HepG2 (cell line): ENCODE results near the gene TSPAN31. TPM values are rescaled to one million over a fixed set of nuclear protein-coding genes. Genes with fewer than 3 reads are reported as not detected.

ENCODE experiments used
- ATAC-seq: fragments of 200-7000 bp; cut with Tn5 transposase; 3 replicates; pipeline ENCODE4 v1.9.1; 2020; ENCODE audit warnings: mild to moderate bottlenecking, moderate library complexity
- BruUV-seq: library from RNA; stranded (reverse); fragments of 400-500 nt; replicated peaks from 2 replicates; lab custom pipeline; 2021; lab: Mats Ljungman, UMichigan
- CTCF ChIA-PET: fragments of 300-600 bp; formaldehyde crosslinking; extraction: SDS; loops from one replicate; lab custom pipeline; 2021; ENCODE audit warnings: low total read pairs, inconsistent platforms, low intra/inter-chr PET ratio; lab: Yijun Ruan, JAX
- POLR2A ChIA-PET: fragments of 350-600 bp; sonication (Branson Sonifier 250); formaldehyde crosslinking; loops from one replicate; lab custom pipeline; 2020; ENCODE audit warnings: antibody characterized with exemption, inconsistent platforms; lab: Yijun Ruan, JAX
- DNase-seq: peaks from one replicate; pipeline ENCODE4 v3.0.0-alpha.2; 2015; ENCODE audit warnings: low spot score
- FAIRE-seq: peaks from 3 replicates; lab custom pipeline; 2011; peaks lifted over from hg19 to GRCh38; lab: Jason Lieb, UNC
- H2AFZ ChIP-seq: one replicate; pipeline ENCODE4 v1.6.1; 2011; ENCODE audit warnings: low read length, inconsistent platforms
- H3K27ac ChIP-seq: fragments of 300-600 bp; 3 replicates; pipeline ENCODE4 v1.8.0; 2011; ENCODE audit warnings: mixed run types, mild to moderate bottlenecking, mixed read lengths, low read length, inconsistent platforms; ENCODE audit not compliant: insufficient read depth; ENCODE audit errors: extremely low read length
- H3K27me3 ChIP-seq, 2 experiments: fragments of 200-600 bp in 1 of 2; 2 replicates in 1 of 2; 3 replicates in 1 of 2; pipeline versions ENCODE4 v1.6.0 to v1.8.0; 2011; ENCODE audit warnings: low read length in 2 of 2, mild to moderate bottlenecking in 2 of 2, moderate library complexity in 2 of 2, inconsistent platforms in 1 of 2; ENCODE audit not compliant: insufficient read depth in 2 of 2, control insufficient read depth in 1 of 2
- H3K36me3 ChIP-seq, 2 experiments: fragments of 200-600 bp in 1 of 2; replicated peaks in 1 of 2; 2 replicates in 1 of 2; 3 replicates in 1 of 2; pipeline versions ENCODE4 v1.5.1 to v1.8.0; 2011; ENCODE audit warnings: low read length in 2 of 2, inconsistent platforms in 1 of 2; ENCODE audit not compliant: insufficient read depth in 2 of 2, control insufficient read depth in 1 of 2
- H3K4me1 ChIP-seq: 2 replicates; pipeline ENCODE4 v1.5.1; 2012; ENCODE audit warnings: low read length, inconsistent platforms; ENCODE audit not compliant: insufficient read depth
- H3K4me2 ChIP-seq: 2 replicates; pipeline ENCODE4 v1.6.0; 2011; ENCODE audit warnings: low read depth, low read length, inconsistent platforms
- H3K4me3 ChIP-seq, 3 experiments: fragments of 200-600 bp in 1 of 3; sonication (generic), shearing (Covaris generic) in 1 of 3; replicated peaks in 1 of 3; 2 replicates each; pipeline ENCODE4 v1.5.1; 2011 to 2016; ENCODE audit warnings: low read length in 3 of 3, inconsistent platforms in 2 of 3, low read depth in 2 of 3, mild to moderate bottlenecking in 2 of 3, control low read depth in 1 of 3, mixed read lengths in 1 of 3; ENCODE audit not compliant: insufficient read depth in 1 of 3
- H3K79me2 ChIP-seq: one replicate; pipeline ENCODE4 v1.6.1; 2011; ENCODE audit warnings: low read length, inconsistent platforms; ENCODE audit not compliant: insufficient read depth
- H3K9ac ChIP-seq: 2 replicates; pipeline ENCODE4 v1.6.0; 2011; ENCODE audit warnings: mild to moderate bottlenecking, low read depth, low read length, inconsistent platforms; ENCODE audit not compliant: insufficient read depth
- H3K9me3 ChIP-seq: 2 replicates; pipeline ENCODE4 v1.5.1; 2012; ENCODE audit warnings: mild to moderate bottlenecking, low read length
- H4K20me1 ChIP-seq: 2 replicates; pipeline ENCODE4 v1.6.0; 2011; ENCODE audit warnings: inconsistent platforms, mild to moderate bottlenecking, low read length, moderate library complexity; ENCODE audit not compliant: insufficient read depth
- CHCHD3 ChIP-seq: sonication (generic); formaldehyde crosslinking; IDR thresholded peaks from 2 replicates; pipeline ENCODE4 v1.8.0; 2022; ENCODE audit warnings: mild to moderate bottlenecking, missing genetic modification reagents, moderate library complexity
- DNMT1 ChIP-seq: sonication (generic); formaldehyde crosslinking; IDR thresholded peaks from 2 replicates; pipeline ENCODE4 v1.5.1; 2020; ENCODE audit warnings: mild to moderate bottlenecking, missing genetic modification reagents
- GABPA ChIP-seq, 2 experiments: IDR thresholded peaks; 2 replicates each; pipeline ENCODE4 v1.6.1; 2011 to 2016; ENCODE audit warnings: low read depth in 2 of 2, low read length in 1 of 2, missing biosample characterization in 1 of 2, missing genetic modification characterization in 1 of 2
- REL ChIP-seq: sonication (generic); formaldehyde crosslinking; conservative IDR thresholded peaks from 2 replicates; pipeline ENCODE4 v1.8.0; 2022; ENCODE audit warnings: mild to moderate bottlenecking, missing genetic modification reagents, moderate library complexity
- TCF12 ChIP-seq, 2 experiments: fragments of 450-650 bp in 1 of 2; sonication (generic) in 1 of 2; formaldehyde crosslinking in 1 of 2; IDR thresholded peaks; 2 replicates each; pipeline versions ENCODE4 v1.6.1 to v1.8.0; 2017 to 2022; ENCODE audit warnings: antibody characterized with exemption in 1 of 2, mild to moderate bottlenecking in 1 of 2, missing genetic modification reagents in 1 of 2, moderate library complexity in 1 of 2
- ZNF333 ChIP-seq: sonication (generic); formaldehyde crosslinking; IDR thresholded peaks from 2 replicates; pipeline ENCODE4 v1.4.0; 2020; ENCODE audit warnings: mild to moderate bottlenecking, missing genetic modification reagents, borderline replicate concordance
- ZNF772 ChIP-seq: sonication (generic); formaldehyde crosslinking; IDR thresholded peaks from 2 replicates; pipeline ENCODE4 v1.5.0; 2020; ENCODE audit warnings: mild to moderate bottlenecking, missing genetic modification reagents
- WGBS: methylation state at CpG from one replicate; pipeline ENCODE4 v1.1.6; 2017; ENCODE audit warnings: low lambda C conversion rate; 5-methylcytosine and 5-hydroxymethylcytosine counted together
- in situ Hi-C: cut with HindIII; loops from 2 replicates; pipeline ENCODE4 v1.10.0; 2017; ENCODE audit warnings: low pct_unique_long_range_greater_than_20kb; ENCODE audit not compliant: extremely low pct_ligation_motif_present
- intact Hi-C: fragments of 100-400 bp; cut with micrococcal nuclease; formaldehyde crosslinking; loops from one replicate; pipeline ENCODE4 v1.10.0; 2022; ENCODE audit not compliant: unreplicated experiment
- polyA plus RNA-seq, 8 experiments: library from polyadenylated mRNA; depleted of rRNA in 3 of 8; stranded (reverse) in 7 of 8; unstranded in 1 of 8; fragments of >200 nt; fragmentation: Illumina TruSeq in 4 of 8; extraction: Trizol in 4 of 8; gene quantifications; 2 replicates each; pipeline versions ENCODE4 v1.2.1 to v1.2.3, GENCODE V29; 2011 to 2016; ENCODE audit warnings: low read depth in 4 of 8, missing spikeins in 1 of 8, mixed read lengths in 1 of 8; ENCODE audit not compliant: insufficient read depth in 1 of 8
- total RNA-seq, 5 experiments: library from RNA; depleted of rRNA; stranded (reverse); fragments of >200 nt; fragmentation: Illumina TruSeq; extraction: Trizol; gene quantifications; 2 replicates each; pipeline ENCODE4 v1.2.3, GENCODE V29; 2016; ENCODE audit warnings: low read depth in 1 of 5
- TF ChIP-seq, protein P1 (sequence below): fragments of 450-650 bp; IDR thresholded peaks from 2 replicates; pipeline ENCODE4 v1.6.1; 2016
- TF ChIP-seq, protein P2 (sequence below): IDR thresholded peaks from 2 replicates; pipeline ENCODE4 v1.6.1; 2012; ENCODE audit warnings: inconsistent platforms
- TF ChIP-seq, protein P3 (sequence below): sonication (generic); formaldehyde crosslinking; IDR thresholded peaks from 2 replicates; pipeline ENCODE4 v1.9.0; 2022; ENCODE audit warnings: low read depth, missing genetic modification reagents
- TF ChIP-seq, protein P4 (sequence below): sonication (generic); formaldehyde crosslinking; IDR thresholded peaks from 2 replicates; pipeline ENCODE4 v1.4.0; 2020; ENCODE audit warnings: missing genetic modification reagents
- TF ChIP-seq, protein P5 (sequence below): sonication (generic); formaldehyde crosslinking; conservative IDR thresholded peaks from 2 replicates; pipeline ENCODE4 v1.5.0; 2020; ENCODE audit warnings: missing genetic modification reagents

The TSPAN31 gene
- total and polyA plus RNA-seq, 2 of the 13 experiments (the other 11 are each of a cell fraction or from before 2014, with no cell fraction given): 10.4 to 24.6 TPM

DNA sequence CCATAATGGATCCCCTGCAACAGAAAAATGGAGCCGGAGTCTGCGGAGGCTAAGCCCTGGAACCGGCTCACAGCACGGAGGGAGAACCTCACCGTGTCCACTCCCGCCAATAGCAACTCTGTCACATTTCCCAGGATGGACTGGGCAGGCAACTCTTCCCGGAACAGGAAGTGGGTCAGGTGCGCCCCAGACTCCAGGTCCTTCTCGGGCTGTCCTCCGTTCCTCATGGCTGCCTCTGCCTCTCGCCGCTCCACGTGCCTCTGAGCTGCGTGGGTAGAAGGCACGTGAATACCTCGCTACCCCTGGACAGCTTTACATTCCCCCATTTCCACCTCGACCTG, 19.8 kb downstream of the TSPAN31 start:
- peaks cover 36% of the 10 kb centered on the region for H3K4me1 ChIP-seq
- in situ Hi-C loops (no loop called here), intact Hi-C loops (no loop called here)
- H3K4me3 ChIP-seq: peak overlapping the region; percentile 53 to 78 (median 60); a peak in 5 of 6 replicates
- no peak overlapping the region for H3K27ac ChIP-seq
- ATAC-seq: no peak
- H3K79me2 ChIP-seq: no peaks in the 10 kb centered on the region
- H4K20me1 ChIP-seq: no peaks in the 10 kb centered on the region
- TF ChIP-seq ZNF333 (CRISPR knock-in tag) (0 out of 2 replicates have a peak, but pooled peaks have one; percentile 24), DNMT1 (CRISPR knock-in tag) (0 out of 2 replicates have a peak, but pooled peaks have one; percentile 21), ZNF772 (0 out of 2 replicates have a peak, but pooled peaks have one; percentile 39), TCF12 (IDR thresholded peaks at IDR 0.05) (no peak), TCF12 (CRISPR knock-in tag; IDR thresholded peaks at IDR 0.05) (peak; percentile 13; the same call in 1 of the 2 replicates), GABPA (IDR thresholded peaks at IDR 0.05; ENCODE audit: low read depth, low read length) (peak; percentile 50), GABPA (CRISPR knock-in tag; IDR thresholded peaks at IDR 0.05; ENCODE audit: low read depth) (no peak), REL (CRISPR knock-in tag) (no peak; the same call in 1 of the 2 replicates), CHCHD3 (CRISPR knock-in tag) (no peak)
- TF ChIP-seq, protein P1, sequence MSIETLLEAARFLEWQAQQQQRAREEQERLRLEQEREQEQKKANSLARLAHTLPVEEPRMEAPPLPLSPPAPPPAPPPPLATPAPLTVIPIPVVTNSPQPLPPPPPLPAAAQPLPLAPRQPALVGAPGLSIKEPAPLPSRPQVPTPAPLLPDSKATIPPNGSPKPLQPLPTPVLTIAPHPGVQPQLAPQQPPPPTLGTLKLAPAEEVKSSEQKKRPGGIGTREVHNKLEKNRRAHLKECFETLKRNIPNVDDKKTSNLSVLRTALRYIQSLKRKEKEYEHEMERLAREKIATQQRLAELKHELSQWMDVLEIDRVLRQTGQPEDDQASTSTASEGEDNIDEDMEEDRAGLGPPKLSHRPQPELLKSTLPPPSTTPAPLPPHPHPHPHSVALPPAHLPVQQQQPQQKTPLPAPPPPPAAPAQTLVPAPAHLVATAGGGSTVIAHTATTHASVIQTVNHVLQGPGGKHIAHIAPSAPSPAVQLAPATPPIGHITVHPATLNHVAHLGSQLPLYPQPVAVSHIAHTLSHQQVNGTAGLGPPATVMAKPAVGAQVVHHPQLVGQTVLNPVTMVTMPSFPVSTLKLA: peak; percentile 72
- TF ChIP-seq, protein P2, sequence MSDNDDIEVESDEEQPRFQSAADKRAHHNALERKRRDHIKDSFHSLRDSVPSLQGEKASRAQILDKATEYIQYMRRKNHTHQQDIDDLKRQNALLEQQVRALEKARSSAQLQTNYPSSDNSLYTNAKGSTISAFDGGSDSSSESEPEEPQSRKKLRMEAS: peak; percentile 56
- TF ChIP-seq, protein P3, sequence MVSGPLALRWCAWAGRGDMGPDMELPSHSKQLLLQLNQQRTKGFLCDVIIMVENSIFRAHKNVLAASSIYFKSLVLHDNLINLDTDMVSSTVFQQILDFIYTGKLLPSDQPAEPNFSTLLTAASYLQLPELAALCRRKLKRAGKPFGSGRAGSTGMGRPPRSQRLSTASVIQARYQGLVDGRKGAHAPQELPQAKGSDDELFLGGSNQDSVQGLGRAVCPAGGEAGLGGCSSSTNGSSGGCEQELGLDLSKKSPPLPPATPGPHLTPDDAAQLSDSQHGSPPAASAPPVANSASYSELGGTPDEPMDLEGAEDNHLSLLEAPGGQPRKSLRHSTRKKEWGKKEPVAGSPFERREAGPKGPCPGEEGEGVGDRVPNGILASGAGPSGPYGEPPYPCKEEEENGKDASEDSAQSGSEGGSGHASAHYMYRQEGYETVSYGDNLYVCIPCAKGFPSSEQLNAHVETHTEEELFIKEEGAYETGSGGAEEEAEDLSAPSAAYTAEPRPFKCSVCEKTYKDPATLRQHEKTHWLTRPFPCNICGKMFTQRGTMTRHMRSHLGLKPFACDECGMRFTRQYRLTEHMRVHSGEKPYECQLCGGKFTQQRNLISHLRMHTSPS (CRISPR knock-in tag): 0 out of 2 replicates have a peak, but pooled peaks have one; percentile 27
- TF ChIP-seq, protein P4, sequence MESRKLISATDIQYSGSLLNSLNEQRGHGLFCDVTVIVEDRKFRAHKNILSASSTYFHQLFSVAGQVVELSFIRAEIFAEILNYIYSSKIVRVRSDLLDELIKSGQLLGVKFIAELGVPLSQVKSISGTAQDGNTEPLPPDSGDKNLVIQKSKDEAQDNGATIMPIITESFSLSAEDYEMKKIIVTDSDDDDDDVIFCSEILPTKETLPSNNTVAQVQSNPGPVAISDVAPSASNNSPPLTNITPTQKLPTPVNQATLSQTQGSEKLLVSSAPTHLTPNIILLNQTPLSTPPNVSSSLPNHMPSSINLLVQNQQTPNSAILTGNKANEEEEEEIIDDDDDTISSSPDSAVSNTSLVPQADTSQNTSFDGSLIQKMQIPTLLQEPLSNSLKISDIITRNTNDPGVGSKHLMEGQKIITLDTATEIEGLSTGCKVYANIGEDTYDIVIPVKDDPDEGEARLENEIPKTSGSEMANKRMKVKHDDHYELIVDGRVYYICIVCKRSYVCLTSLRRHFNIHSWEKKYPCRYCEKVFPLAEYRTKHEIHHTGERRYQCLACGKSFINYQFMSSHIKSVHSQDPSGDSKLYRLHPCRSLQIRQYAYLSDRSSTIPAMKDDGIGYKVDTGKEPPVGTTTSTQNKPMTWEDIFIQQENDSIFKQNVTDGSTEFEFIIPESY (CRISPR knock-in tag): peak; percentile 53; the same call in 1 of the 2 replicates
- TF ChIP-seq, protein P5, sequence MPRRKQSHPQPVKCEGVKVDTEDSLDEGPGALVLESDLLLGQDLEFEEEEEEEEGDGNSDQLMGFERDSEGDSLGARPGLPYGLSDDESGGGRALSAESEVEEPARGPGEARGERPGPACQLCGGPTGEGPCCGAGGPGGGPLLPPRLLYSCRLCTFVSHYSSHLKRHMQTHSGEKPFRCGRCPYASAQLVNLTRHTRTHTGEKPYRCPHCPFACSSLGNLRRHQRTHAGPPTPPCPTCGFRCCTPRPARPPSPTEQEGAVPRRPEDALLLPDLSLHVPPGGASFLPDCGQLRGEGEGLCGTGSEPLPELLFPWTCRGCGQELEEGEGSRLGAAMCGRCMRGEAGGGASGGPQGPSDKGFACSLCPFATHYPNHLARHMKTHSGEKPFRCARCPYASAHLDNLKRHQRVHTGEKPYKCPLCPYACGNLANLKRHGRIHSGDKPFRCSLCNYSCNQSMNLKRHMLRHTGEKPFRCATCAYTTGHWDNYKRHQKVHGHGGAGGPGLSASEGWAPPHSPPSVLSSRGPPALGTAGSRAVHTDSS: no peak
- 69% methylated on average over 17 of the region's 17 CpGs for WGBS
- peak overlapping the region; percentile 50; the same call in 1 of the 2 replicates for H3K9ac ChIP-seq
- FAIRE-seq: no peak
- no peak overlapping the region for H2AFZ ChIP-seq
- ChIA-PET CTCF (interaction anchor here (1.1 to 1.3 kb wide), 2 partner anchors 8 to 141 kb away, joined by 3 to 4 read pairs; no protein-coding TSS in a partner anchor), POLR2A (interaction anchor here (1.4 kb wide), 1 partner anchor 8 kb away, joined by 9 read pairs; no protein-coding TSS in a partner anchor)
- no peaks in the 10 kb centered on the region for H3K9me3 ChIP-seq
- H3K4me2 ChIP-seq: peak overlapping the region; percentile 95
- H3K36me3 ChIP-seq: peaks cover 9 to 16% of the 10 kb centered on the region in 2 experiments
- DNase-seq: no peak
- BruUV-seq: no TSS peak
- H3K27me3 ChIP-seq: peaks cover 0 to 6% of the 10 kb centered on the region in 2 experiments; a peak in 1 of 5 replicates
